ENCODE results near the gene GGCT. TPM values are rescaled to one million over a fixed set of nuclear protein-coding genes. Genes with fewer than 3 reads are reported as not detected.
"Not testable (repeated sequence)": the region's sequence is repeated elsewhere in the genome, so short reads cannot be mapped to it uniquely, and the experiment has no call there.

GGCT gene
- total RNA-seq, 1 experiment from 2014 or later: 52.2 TPM

DNA sequence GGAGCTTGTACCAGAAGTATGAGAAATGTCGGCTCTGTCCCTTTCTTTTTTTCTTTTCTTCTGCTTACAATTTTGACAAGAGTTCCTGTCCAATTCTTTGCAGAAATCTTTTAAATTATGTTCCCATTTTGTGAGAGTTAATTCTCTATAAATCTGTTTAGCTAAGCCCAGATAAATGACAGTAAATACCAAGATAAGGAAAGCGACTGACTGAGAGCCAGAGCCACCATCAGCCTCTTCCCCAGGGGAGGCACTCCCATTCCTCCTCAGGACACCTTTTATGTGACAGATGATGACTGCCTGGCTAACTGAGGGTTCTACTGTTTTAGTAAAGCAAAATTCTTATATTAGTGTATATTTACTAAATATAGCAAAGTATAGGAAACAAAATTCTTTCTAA is 6.9 kb upstream of the GGCT start:
- no peaks in the 10 kb centered on the region for H3K27me3 ChIP-seq (ENCODE audit: control insufficient read depth, insufficient read depth, low read length)
- H3K27ac ChIP-seq (ENCODE audit: low read length): no peak overlapping the region
- no peak overlapping the region for H3K4me3 ChIP-seq (ENCODE audit: low read depth in 2 of 2, low read length in 2 of 2)
- no TSS peak for BruUV-seq (replicated peaks)
- H3K4me1 ChIP-seq (ENCODE audit: control insufficient read depth, insufficient read depth, low read length): no peaks in the 10 kb centered on the region
- H3K9me3 ChIP-seq (ENCODE audit: control insufficient read depth, insufficient read depth, low read depth, low read length): no peaks in the 10 kb centered on the region
- no peaks in the 10 kb centered on the region for H3K36me3 ChIP-seq (ENCODE audit: control insufficient read depth, insufficient read depth, low read length)
- DNase-seq (ENCODE audit: low read depth, low spot score): no peak
- TF ChIP-seq REST (IDR thresholded peaks at IDR 0.05; ENCODE audit: insufficient read depth in 1 of 2, low read depth in 2 of 2, low read length in 1 of 2): no peak
- no peak for TF ChIP-seq POLR2AphosphoS5 (IDR thresholded peaks at IDR 0.05; ENCODE audit: low read depth, low read length)
- TF ChIP-seq, protein P1, sequence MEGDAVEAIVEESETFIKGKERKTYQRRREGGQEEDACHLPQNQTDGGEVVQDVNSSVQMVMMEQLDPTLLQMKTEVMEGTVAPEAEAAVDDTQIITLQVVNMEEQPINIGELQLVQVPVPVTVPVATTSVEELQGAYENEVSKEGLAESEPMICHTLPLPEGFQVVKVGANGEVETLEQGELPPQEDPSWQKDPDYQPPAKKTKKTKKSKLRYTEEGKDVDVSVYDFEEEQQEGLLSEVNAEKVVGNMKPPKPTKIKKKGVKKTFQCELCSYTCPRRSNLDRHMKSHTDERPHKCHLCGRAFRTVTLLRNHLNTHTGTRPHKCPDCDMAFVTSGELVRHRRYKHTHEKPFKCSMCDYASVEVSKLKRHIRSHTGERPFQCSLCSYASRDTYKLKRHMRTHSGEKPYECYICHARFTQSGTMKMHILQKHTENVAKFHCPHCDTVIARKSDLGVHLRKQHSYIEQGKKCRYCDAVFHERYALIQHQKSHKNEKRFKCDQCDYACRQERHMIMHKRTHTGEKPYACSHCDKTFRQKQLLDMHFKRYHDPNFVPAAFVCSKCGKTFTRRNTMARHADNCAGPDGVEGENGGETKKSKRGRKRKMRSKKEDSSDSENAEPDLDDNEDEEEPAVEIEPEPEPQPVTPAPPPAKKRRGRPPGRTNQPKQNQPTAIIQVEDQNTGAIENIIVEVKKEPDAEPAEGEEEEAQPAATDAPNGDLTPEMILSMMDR (IDR thresholded peaks at IDR 0.05): no peak
- TF ChIP-seq TCF7L2 (IDR thresholded peaks at IDR 0.05; ENCODE audit: low read depth, low read length): no peak
- no peak for TF ChIP-seq SIN3A (IDR thresholded peaks at IDR 0.05; ENCODE audit: borderline replicate concordance, insufficient read depth, low read depth, low read length)
- ATAC-seq: no peak
- intact Hi-C loops (cut with micrococcal nuclease; ENCODE audit: unreplicated experiment) (loop anchor here (5.0 kb wide), 1 partner anchor 51 kb away; no protein-coding TSS in a partner anchor), in situ Hi-C loops (cut with HindIII; ENCODE audit: low pct_unique_long_range_greater_than_20kb, low sequenced_read_pairs) (no loop called here)
- CTCF ChIA-PET: interaction anchor here (0.6 to 2.1 kb wide), 2 partner anchors 53 to 234 kb away, joined by 3 to 12 read pairs; no protein-coding TSS in a partner anchor
- POLR2A ChIA-PET: interaction anchor here (1.0 kb wide), 1 partner anchor 87 kb away, joined by 3 read pairs; no protein-coding TSS in a partner anchor

DNA sequence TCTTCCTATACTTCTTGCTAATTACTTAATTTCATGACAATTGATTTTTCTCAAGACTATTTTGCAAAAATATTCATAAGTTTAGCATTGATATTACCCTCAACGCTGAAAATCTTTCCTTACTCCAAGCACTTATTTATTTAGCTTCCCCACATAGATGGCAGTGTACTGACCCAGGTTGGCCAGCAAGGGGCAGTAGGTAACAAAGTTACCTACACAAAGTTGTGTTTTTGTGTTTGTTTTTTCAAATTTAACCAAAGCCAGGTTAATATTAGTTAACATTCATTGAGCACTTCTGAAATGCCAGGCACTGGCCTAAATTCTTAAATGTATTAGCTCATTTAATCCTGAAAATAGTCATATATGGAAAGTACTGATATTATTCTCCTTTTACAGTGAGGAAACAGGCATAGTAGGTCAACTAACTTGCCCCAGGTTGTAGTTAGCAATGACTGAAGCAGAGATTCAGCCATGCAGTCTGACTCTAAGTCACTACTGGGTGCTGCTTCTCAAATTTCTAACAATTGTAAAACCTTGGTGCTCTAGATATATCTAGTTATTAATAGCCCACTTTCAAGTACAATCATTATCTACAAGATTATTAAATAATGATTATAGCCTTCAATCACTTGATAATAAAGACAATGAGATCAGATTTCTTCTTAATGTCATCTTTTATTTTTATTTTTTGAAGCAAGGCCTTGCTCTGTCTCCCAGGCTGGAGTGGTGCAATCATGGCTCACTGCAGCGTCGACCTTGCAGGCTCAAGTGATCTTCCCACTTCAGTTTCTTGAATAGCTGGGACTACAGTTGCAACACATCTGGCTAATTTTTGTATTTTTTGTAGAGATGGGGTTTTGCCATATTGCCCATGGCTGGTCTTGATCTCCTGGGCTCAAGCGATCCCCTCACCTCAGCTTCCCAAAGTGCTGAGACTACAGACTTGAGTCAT is 5.8 kb upstream of the GGCT start:
- TF ChIP-seq POLR2AphosphoS5 (IDR thresholded peaks at IDR 0.05; ENCODE audit: low read depth, low read length) (no peak), SIN3A (IDR thresholded peaks at IDR 0.05; ENCODE audit: borderline replicate concordance, insufficient read depth, low read depth, low read length) (no peak), TCF7L2 (IDR thresholded peaks at IDR 0.05; ENCODE audit: low read depth, low read length) (no peak), REST (IDR thresholded peaks at IDR 0.05; ENCODE audit: insufficient read depth in 1 of 2, low read depth in 2 of 2, low read length in 1 of 2) (no peak)
- TF ChIP-seq, protein P1 (IDR thresholded peaks at IDR 0.05): peak; percentile 87; the same call in 1 of the 2 replicates
- ChIA-PET CTCF (interaction anchor here (0.6 to 0.7 kb wide), 2 partner anchors 54 to 1205 kb away, joined by 3 read pairs; no protein-coding TSS in a partner anchor), POLR2A (interaction anchor here (1.0 kb wide), 1 partner anchor 88 kb away, joined by 3 read pairs; no protein-coding TSS in a partner anchor)
- ATAC-seq (peak; percentile 67), DNase-seq (ENCODE audit: low read depth, low spot score) (peak; percentile 28)
- no peaks in the 10 kb centered on the region for H3K27me3 ChIP-seq (ENCODE audit: control insufficient read depth, insufficient read depth, low read length)
- in situ Hi-C loops (cut with HindIII; ENCODE audit: low pct_unique_long_range_greater_than_20kb, low sequenced_read_pairs): no loop called here
- H3K36me3 ChIP-seq (ENCODE audit: control insufficient read depth, insufficient read depth, low read length): no peaks in the 10 kb centered on the region
- no TSS peak for BruUV-seq (replicated peaks)
- H3K4me3 ChIP-seq (ENCODE audit: low read depth in 2 of 2, low read length in 2 of 2): no peak overlapping the region
- H3K27ac ChIP-seq (ENCODE audit: low read length): no peak overlapping the region
- intact Hi-C loops (cut with micrococcal nuclease; ENCODE audit: unreplicated experiment): loop anchor here (5.0 kb wide), 1 partner anchor 52 kb away; no protein-coding TSS in a partner anchor
- no peaks in the 10 kb centered on the region for H3K9me3 ChIP-seq (ENCODE audit: control insufficient read depth, insufficient read depth, low read depth, low read length)
- peaks cover 2% of the 10 kb centered on the region; the same call in 1 of the 2 replicates for H3K4me1 ChIP-seq (ENCODE audit: control insufficient read depth, insufficient read depth, low read length)

DNA sequence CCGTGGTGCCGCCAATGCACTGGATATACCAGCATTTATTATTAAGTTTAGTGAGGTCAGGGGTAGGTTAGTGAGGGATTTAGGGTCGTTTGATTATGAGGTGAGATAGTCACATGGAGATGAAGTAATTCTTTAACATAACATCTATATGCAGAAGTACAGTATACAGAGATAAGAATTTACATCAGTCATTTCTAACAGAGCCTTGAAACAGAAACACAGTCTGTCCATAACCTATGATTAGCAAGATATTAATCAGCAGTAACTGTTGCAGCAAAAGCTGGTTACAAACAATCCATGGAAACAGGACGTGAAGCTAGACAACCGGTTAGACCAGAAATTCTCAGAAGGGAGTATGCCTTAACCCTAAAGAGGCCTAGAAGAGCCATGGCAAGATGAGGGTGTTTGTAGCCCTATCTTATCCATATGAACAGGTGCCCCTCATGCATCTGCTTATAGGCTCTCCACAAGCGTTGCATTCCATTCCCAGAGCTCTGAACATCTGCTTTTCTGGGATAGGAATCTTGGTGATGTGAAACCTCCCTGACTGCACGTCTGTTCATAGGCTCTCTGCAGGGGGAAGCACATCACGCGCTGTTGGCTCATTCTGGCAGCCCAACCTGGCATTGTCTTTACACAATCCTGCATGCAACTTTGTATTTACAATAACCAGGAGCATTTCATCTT is 4.7 kb upstream of the GGCT start:
- intact Hi-C loops (cut with micrococcal nuclease; ENCODE audit: unreplicated experiment); POLR2A ChIA-PET; in situ Hi-C loops (cut with HindIII; ENCODE audit: low pct_unique_long_range_greater_than_20kb, low sequenced_read_pairs); H3K4me3 ChIP-seq (ENCODE audit: low read depth in 2 of 2, low read length in 2 of 2); H3K9me3 ChIP-seq (ENCODE audit: control insufficient read depth, insufficient read depth, low read depth, low read length); H3K27me3 ChIP-seq (ENCODE audit: control insufficient read depth, insufficient read depth, low read length); H3K4me1 ChIP-seq (ENCODE audit: control insufficient read depth, insufficient read depth, low read length); H3K27ac ChIP-seq (ENCODE audit: low read length); BruUV-seq (replicated peaks); ATAC-seq; CTCF ChIA-PET; DNase-seq (ENCODE audit: low read depth, low spot score); H3K36me3 ChIP-seq (ENCODE audit: control insufficient read depth, insufficient read depth, low read length): not testable (repeated sequence)

All from Panc1 (cell line).